ENCODE results near the gene SKIL.

GRCh38 chr3:170423001-170423615 lies 65.6 kb downstream of the SKIL start:
- TF ChIP-seq CTCF (IDR thresholded peaks at IDR 0.05) = no peak
- TF ChIP-seq POLR2A (IDR thresholded peaks at IDR 0.05) = no peak

All from stomach (tissue), 4 donors.